IPS-18c (cell line): ENCODE results near the gene SCIN.
A peak's percentile ranks its signal among the peaks of the same experiment; 100 is the strongest.
"Not testable (repeated sequence)": the region's sequence is repeated elsewhere in the genome, so short reads cannot be mapped to it uniquely, and the experiment has no call there.

Source experiments
- H3K4me3 ChIP-seq: 2 replicates; pipeline ENCODE4 v1.7.0; 2013; ENCODE audit warnings: low read depth, mild to moderate bottlenecking, low read length, moderate library complexity; ENCODE audit not compliant: insufficient read depth
- H3K9me3 ChIP-seq: one replicate; pipeline ENCODE4 v1.6.1; 2013; ENCODE audit warnings: mild to moderate bottlenecking, low read length, moderate library complexity; ENCODE audit not compliant: control insufficient read depth, insufficient read depth

Gene SCIN

DNA sequence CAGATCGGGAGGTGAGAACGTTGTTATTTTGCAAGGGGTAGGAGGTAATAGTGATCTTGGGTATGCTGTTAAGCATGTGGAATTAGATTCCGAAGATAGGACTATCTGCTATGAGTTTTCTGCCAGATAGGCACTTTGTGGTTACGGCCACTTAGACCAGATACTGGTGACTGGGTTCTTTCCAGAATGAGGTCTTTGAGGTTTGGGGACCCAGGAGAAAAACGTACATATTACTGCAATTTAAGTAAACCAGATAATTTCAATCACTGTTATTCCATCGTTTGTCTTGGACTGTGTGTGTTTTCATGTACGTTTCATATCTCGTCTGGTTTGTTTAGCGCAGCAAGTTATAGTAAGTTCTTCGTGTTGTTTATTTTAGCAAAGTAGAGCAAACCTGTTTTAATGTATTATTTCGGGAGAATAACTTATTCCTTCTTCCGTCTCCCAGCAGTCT lies 117.2 kb downstream of the SCIN start:
- Histone ChIP-seq H3K9me3 (peaks cover 2% of the 10 kb centered on the region), H3K4me3 (peak overlapping the region; percentile 94)

GRCh38 chr7:12688485-12689170 lies 118.1 kb downstream of the SCIN start:
- not testable (repeated sequence) for H3K9me3 ChIP-seq
- H3K4me3 ChIP-seq, result peak overlapping the region; percentile 53

DNA sequence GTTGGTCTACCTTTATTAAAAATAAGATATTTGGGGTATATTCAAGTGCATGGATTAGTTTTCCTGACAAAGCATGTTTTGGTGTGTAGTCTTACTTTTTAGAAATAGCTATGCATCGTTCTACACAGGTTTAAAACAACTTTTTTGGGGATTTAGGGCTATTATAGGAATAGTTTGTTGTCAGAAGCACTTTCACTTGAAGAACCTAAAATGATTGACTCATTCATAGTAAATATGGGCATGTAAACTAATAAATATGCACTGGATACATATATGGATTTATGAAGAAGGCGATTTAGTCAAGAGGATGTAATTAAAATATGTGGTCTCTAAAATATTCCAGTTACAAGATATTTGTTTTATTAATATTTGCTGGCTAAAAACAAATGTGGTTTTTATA lies 118.9 kb downstream of the SCIN start:
- Histone ChIP-seq H3K9me3 (peaks cover 2% of the 10 kb centered on the region), H3K4me3 (peak overlapping the region; percentile 53)

- H3K9me3 ChIP-seq, result peaks cover 2% of the 10 kb centered on the region
- H3K4me3 ChIP-seq, result peak overlapping the region; percentile 1; the same call in 1 of the 2 replicates
Measured at GRCh38 chr7:12690041-12690878, 119.7 kb downstream of the SCIN start.

GRCh38 chr7:12691388-12691787 lies 120.9 kb downstream of the SCIN start:
- not testable (repeated sequence) for H3K4me3 ChIP-seq

GRCh38 chr7:12692035-12692434 lies 121.5 kb downstream of the SCIN start:
- Histone ChIP-seq H3K4me3 (no peak overlapping the region), H3K9me3 (no peaks in the 10 kb centered on the region)

More at GRCh38 chr7:12691388-12691787, 120.9 kb downstream of the SCIN start:
- not testable (repeated sequence) for H3K9me3 ChIP-seq

DNA sequence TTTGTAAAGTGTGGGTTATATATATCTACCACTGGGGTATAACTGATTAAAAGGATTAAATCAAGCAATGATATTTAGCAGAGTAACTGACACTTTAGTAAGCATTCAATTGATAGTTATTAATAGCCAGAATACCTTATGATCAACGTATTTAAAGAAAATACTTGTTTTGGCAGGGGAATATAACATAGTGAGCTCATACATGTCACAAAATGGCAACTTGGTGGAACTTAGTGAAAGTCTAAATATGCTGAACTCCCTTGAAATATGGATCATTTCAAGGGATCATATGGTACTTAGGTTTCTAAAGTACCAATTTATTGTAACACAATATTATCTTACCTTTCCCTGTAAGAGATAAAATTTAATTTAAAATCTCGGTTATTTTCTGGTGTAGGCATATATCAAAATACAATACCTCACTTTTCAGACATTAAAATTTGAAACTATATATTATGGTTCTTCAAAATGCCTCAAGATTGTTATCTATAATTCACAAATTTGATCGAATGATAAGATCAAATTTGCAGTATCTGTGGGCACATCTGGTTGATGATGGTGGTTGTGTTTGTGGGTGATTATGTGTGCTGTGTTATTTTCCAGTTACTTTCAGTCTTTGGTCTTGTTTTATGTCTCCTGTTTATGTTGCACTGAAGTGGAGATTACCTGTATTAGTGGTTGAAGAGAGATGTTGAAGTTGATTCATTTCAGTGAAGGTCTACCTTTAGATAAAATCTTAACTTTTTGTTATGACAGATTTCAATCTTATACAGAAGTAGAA lies 122.1 kb downstream of the SCIN start:
- Histone ChIP-seq H3K9me3 (no peaks in the 10 kb centered on the region), H3K4me3 (no peak overlapping the region)

DNA sequence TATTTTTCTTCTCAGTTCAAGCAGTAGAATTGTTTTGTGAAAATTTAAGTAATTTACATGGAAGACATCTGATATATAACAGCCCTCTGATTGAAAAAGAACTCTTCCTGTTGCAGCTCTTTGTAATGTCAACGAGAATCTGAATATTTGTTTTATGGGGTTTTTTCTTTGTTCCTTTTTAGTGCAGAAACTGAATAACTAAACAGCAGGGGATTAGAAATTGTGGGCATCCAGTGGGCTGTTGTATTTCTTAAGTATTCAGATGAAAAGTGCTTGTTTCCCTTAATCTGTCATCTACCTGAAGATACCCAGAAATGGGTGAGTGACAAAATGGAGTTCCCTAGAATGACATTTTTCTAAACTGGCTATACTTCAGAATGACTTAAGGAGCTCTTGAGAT lies 124.3 kb downstream of the SCIN start:
- H3K9me3 ChIP-seq, result no peaks in the 10 kb centered on the region
- H3K4me3 ChIP-seq, result no peak overlapping the region

DNA sequence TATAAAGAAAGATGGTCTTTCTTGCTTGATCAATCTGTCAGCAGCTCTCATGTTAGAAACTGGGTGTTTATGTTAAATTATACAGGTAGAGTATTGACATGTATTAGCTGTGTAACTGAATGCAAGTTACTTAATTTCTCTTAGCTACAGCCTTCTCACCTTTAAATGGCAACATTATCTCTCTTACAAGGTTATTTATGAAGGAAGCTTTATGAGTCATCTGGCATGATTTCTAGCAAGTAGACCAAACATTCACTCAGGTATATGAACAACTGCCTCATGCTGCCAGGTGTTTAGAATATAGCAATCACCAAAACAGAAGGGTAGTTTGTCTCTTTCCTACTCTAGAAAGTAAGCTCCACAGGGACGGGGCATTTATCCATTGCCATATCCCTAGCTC lies 125.4 kb downstream of the SCIN start:
- H3K9me3 ChIP-seq, result no peaks in the 10 kb centered on the region

DNA sequence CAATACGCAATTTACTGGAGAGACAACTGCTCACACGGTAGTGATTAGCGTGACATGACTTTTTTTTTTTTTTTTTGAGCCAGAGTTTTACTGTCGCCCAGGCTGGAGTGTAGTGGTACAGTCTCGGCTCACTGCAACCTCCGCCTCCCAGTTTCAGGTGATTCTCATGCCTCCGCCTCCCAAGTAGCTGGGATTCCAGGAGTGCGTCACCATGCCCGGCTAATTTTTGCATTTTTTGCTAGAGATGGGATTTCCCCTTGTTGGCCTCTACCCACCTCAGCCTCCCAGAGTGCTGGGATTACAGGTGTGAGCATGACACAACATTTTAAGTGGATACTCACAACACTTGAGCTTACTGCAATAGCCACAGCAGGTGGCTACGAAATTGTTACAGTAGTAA lies 128.8 kb downstream of the SCIN start:
- peaks cover 2% of the 10 kb centered on the region for H3K9me3 ChIP-seq

More for the DNA sequence above, 125.4 kb downstream of the SCIN start:
- H3K4me3 ChIP-seq, result no peak overlapping the region

DNA sequence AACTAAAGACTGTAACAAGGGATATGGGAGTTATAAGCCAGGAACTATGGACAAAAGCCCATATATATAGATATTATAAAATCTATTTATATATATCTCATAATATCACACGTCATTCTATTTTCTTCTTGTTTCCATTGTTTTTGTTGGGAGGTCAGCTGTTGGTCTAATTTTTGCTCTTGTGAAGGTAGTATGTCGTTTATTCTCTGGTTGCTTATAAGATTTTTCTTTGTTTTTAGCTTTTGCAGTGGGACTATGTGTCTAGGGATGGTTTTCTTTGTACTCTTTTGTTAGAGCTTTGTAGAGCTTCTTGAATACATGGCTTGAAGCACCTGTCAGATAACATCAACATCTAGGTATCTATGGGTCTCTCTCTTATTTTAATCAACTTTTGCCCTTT lies 130.9 kb downstream of the SCIN start:
- peaks cover 2% of the 10 kb centered on the region for H3K9me3 ChIP-seq
- H3K4me3 ChIP-seq, result no peak overlapping the region

More for the DNA sequence above, 128.8 kb downstream of the SCIN start:
- H3K4me3 ChIP-seq, result no peak overlapping the region

DNA sequence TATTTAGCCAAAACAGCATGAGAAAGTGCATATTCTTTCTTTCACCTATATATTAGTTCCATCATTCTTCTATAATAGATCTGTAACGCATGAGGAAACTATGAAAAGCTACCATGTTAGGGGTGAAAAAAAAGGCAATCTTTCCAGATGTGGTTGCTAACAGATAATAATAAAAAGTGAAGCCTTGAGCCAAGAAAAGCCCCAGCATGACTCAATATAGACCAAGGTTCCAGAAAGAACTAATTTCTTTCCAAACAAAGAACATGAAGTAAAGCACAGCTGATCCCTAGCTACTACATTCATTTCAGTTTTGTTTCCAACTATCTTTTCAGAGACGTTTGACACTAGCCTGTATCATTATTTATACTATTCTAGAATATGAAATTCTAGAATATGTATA lies 133.4 kb downstream of the SCIN start:
- H3K4me3 ChIP-seq, result no peak overlapping the region
- peaks cover 2% of the 10 kb centered on the region for H3K9me3 ChIP-seq

DNA sequence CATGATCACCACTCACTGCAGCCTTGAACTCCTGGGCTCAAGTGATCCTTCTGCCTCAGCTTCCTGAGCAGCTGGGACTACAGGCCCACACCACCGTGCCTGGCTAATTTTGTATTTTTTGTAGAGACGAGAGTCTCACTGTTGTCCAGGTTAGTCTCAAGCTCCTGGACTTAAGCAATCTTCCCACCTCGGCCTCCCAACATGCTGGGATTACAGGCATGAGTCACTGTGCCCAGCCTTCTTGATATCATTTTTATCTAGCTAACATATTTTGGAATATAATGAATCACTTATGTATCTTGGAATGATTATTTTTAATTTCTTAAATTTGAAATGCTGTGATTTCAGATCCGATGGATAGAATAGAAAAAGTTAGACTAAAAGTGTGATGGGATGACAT lies 135.4 kb downstream of the SCIN start:
- H3K4me3 ChIP-seq, result no peak overlapping the region
- peaks cover 2% of the 10 kb centered on the region for H3K9me3 ChIP-seq

DNA sequence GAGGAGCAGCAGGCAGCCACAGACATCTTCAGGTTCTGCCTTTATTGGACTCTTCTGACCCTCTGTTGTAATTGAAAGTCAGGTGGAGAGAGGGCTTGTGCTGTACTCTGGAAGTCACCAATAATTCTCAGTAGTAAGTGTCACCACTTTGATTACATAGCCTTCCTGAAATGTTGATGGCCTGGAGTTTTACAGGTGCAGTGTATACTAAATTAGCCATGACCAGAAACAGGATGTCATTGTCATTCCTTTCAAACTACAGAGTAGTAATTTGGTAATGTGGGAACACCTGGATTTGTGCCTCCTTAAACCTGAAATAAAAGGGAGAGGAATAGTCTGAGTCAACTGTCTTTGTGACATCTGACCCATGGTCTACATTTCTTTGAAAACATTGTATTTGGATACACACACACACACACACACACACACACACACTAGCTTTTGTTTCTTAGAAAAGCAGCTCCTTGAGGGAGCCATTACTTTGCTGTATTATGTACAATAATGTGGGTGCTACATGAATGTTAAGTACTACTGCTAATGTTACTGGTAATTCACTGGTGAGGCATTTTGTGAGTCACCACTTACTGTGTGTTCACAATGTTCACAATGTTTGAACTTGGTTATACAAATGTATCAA lies 136.5 kb downstream of the SCIN start:
- no peak overlapping the region for H3K4me3 ChIP-seq
- peaks cover 2% of the 10 kb centered on the region for H3K9me3 ChIP-seq

- no peak overlapping the region for H3K4me3 ChIP-seq
- H3K9me3 ChIP-seq, result no peaks in the 10 kb centered on the region
Measured at GRCh38 chr7:12708314-12708713, 137.8 kb downstream of the SCIN start.
